ENCODE measurements around the gene WNK1. TPM values are rescaled to one million over a fixed set of nuclear protein-coding genes. Genes with fewer than 3 reads are reported as not detected.

The WNK1 gene
- total RNA-seq, 1 experiment from 2014 or later, result 117 TPM

- DNase-seq, result no peak
- H3K4me2 ChIP-seq (ENCODE audit: insufficient read depth, insufficient read length, low read length), result no peak overlapping the region
- Mint-ChIP-seq H3K27ac (no peak overlapping the region), H3K4me3 (no peak overlapping the region), H3K4me1 (peaks cover 26 to 34% of the 10 kb centered on the region in 2 experiments), H3K9me3 (no peaks in the 10 kb centered on the region), H3K27me3 (ENCODE audit: low read depth) (no peaks in the 10 kb centered on the region), H3K36me3 (ENCODE audit: insufficient read depth in 1 of 3, low read depth in 3 of 3) (no peaks in the 10 kb centered on the region)
- WGBS (ENCODE audit: extremely low coverage, insufficient read length, low lambda C conversion rate), result no CpG with 5 or more reads among the region's 2 CpGs
- H2AFZ ChIP-seq (ENCODE audit: low read length), result no peak overlapping the region
- no peak overlapping the region for H4K5ac ChIP-seq (ENCODE audit: insufficient read length, low read depth, low read length)
- H4K91ac ChIP-seq (ENCODE audit: insufficient read length, low read depth, low read length), result no peak overlapping the region
- H3K23me2 ChIP-seq (ENCODE audit: insufficient read length, low read depth, low read length, poor library complexity, severe bottlenecking), result no peaks in the 10 kb centered on the region
- H2BK20ac ChIP-seq (ENCODE audit: low read depth, low read length, poor library complexity, severe bottlenecking), result no peak overlapping the region
- no peaks in the 10 kb centered on the region for H3K9me3 ChIP-seq (ENCODE audit: control insufficient read depth, low read depth, low read length)
- H3K79me2 ChIP-seq (ENCODE audit: insufficient read depth, low read length), result no peaks in the 10 kb centered on the region
- no peaks in the 10 kb centered on the region for H4K20me1 ChIP-seq (ENCODE audit: control insufficient read depth, insufficient read depth, insufficient read length)
- no peak overlapping the region for H2BK5ac ChIP-seq (ENCODE audit: insufficient read length, low read length)
- no peak overlapping the region for H2BK120ac ChIP-seq (ENCODE audit: low read depth, low read length, poor library complexity, severe bottlenecking)
- no peak overlapping the region for H3K9ac ChIP-seq (ENCODE audit: extremely low read depth, insufficient read length, low read length)
- H4K8ac ChIP-seq (replicated peaks; ENCODE audit: insufficient read length, low read depth, low read length), result no peak overlapping the region
- H2AK5ac ChIP-seq (ENCODE audit: insufficient read length, low read length), result no peak overlapping the region
- no peak overlapping the region for H2BK12ac ChIP-seq (ENCODE audit: insufficient read length, low read depth, low read length)
- H3K56ac ChIP-seq (ENCODE audit: insufficient read length, low read depth, low read length), result no peak overlapping the region
- no peak overlapping the region for H3K18ac ChIP-seq (ENCODE audit: insufficient read length, low read depth, low read length)
- no peaks in the 10 kb centered on the region; the same call in 1 of the 2 replicates for H3K4me1 ChIP-seq (ENCODE audit: insufficient read depth, low read length)
- no peak for TF ChIP-seq CTCF (conservative IDR thresholded peaks at IDR 0.05)
- no peaks in the 10 kb centered on the region for H3K27me3 ChIP-seq (ENCODE audit: insufficient read depth, low read length)
- H3K14ac ChIP-seq (ENCODE audit: insufficient read depth, low read length), result no peak overlapping the region
- H3T11ph ChIP-seq (ENCODE audit: low read length), result no peak overlapping the region
- H2BK15ac ChIP-seq (ENCODE audit: low read depth, low read length), result no peak overlapping the region
- no peak overlapping the region for H3K4ac ChIP-seq (ENCODE audit: low read depth, low read length)
- H3K27ac ChIP-seq (ENCODE audit: insufficient read length, low read depth, low read length), result no peak overlapping the region
- H3K79me1 ChIP-seq (ENCODE audit: insufficient read depth, low read depth, low read length, poor library complexity, severe bottlenecking), result no peaks in the 10 kb centered on the region
- H3K23ac ChIP-seq (ENCODE audit: insufficient read length, low read depth, low read length), result no peak overlapping the region
These were observed 27.3 kb upstream of the WNK1 start for GRCh38 chr12:725076-725475.

Measured in H9 (cell line).